B cell (primary cell): Measurements from ENCODE around the gene NMNAT1.

Source experiments
- EZH2 ChIP-seq: IDR thresholded peaks from 2 replicates; pipeline ENCODE4 v1.6.1; 2012; ENCODE audit warnings: borderline replicate concordance, low read depth, mild to moderate bottlenecking, moderate library complexity, low read length; ENCODE audit not compliant: insufficient read depth, poor library complexity, severe bottlenecking
- TF ChIP-seq, protein P1 (sequence below): fragments of 200-600 bp; IDR thresholded peaks from one replicate; pipeline ENCODE4 v1.8.0; 2022; ENCODE audit warnings: antibody characterized with exemption, mild to moderate bottlenecking

- TF ChIP-seq, protein P1, sequence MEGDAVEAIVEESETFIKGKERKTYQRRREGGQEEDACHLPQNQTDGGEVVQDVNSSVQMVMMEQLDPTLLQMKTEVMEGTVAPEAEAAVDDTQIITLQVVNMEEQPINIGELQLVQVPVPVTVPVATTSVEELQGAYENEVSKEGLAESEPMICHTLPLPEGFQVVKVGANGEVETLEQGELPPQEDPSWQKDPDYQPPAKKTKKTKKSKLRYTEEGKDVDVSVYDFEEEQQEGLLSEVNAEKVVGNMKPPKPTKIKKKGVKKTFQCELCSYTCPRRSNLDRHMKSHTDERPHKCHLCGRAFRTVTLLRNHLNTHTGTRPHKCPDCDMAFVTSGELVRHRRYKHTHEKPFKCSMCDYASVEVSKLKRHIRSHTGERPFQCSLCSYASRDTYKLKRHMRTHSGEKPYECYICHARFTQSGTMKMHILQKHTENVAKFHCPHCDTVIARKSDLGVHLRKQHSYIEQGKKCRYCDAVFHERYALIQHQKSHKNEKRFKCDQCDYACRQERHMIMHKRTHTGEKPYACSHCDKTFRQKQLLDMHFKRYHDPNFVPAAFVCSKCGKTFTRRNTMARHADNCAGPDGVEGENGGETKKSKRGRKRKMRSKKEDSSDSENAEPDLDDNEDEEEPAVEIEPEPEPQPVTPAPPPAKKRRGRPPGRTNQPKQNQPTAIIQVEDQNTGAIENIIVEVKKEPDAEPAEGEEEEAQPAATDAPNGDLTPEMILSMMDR: no peak
- TF ChIP-seq EZH2: no peak
These were observed 22.7 kb upstream of the NMNAT1 start for GRCh38 chr1:9920606-9921005.
